ENCODE data around the gene FNBP1.

Gene FNBP1

GRCh38 chr9:129863059-129863690 is 179.8 kb downstream of the FNBP1 start:
- peak in 1 of 2 donors; percentile 50 for DNase-seq (ENCODE audit: low read depth in 1 of 2, low spot score in 1 of 2)

GRCh38 chr9:129861447-129861827 is 181.6 kb downstream of the FNBP1 start:
- DNase-seq (ENCODE audit: low read depth in 1 of 2, low spot score in 1 of 2) = no peak

- no peak for DNase-seq (ENCODE audit: low read depth in 1 of 2, low spot score in 1 of 2)
These were observed 182.1 kb downstream of the FNBP1 start for GRCh38 chr9:129860653-129861446.

GRCh38 chr9:129858167-129858962 is 184.6 kb downstream of the FNBP1 start:
- no peak for DNase-seq (ENCODE audit: low read depth in 1 of 2, low spot score in 1 of 2)

GRCh38 chr9:129857207-129857606 is 185.8 kb downstream of the FNBP1 start:
- no peak for DNase-seq (ENCODE audit: low read depth in 1 of 2, low spot score in 1 of 2)

- DNase-seq (ENCODE audit: low read depth in 1 of 2, low spot score in 1 of 2) = no peak
These were observed 188.3 kb downstream of the FNBP1 start for GRCh38 chr9:129854588-129855110.

GRCh38 chr9:129853614-129854013 is 189.4 kb downstream of the FNBP1 start:
- DNase-seq (ENCODE audit: low read depth in 1 of 2, low spot score in 1 of 2) = no peak

- DNase-seq (ENCODE audit: low read depth in 1 of 2, low spot score in 1 of 2) = no peak
These were observed 190.4 kb downstream of the FNBP1 start for GRCh38 chr9:129852579-129852978.

GRCh38 chr9:129851821-129852220 is 191.2 kb downstream of the FNBP1 start:
- no peak for DNase-seq (ENCODE audit: low read depth in 1 of 2, low spot score in 1 of 2)

- DNase-seq (ENCODE audit: low read depth in 1 of 2, low spot score in 1 of 2) = no peak
These were observed 192.0 kb downstream of the FNBP1 start for GRCh38 chr9:129850821-129851550.

- no peak for DNase-seq (ENCODE audit: low read depth in 1 of 2, low spot score in 1 of 2)
These were observed 193.1 kb downstream of the FNBP1 start for GRCh38 chr9:129849901-129850300.

GRCh38 chr9:129848712-129849441 is 194.1 kb downstream of the FNBP1 start:
- no peak for DNase-seq (ENCODE audit: low read depth in 1 of 2, low spot score in 1 of 2)

- DNase-seq (ENCODE audit: low read depth in 1 of 2, low spot score in 1 of 2) = no peak
These were observed 197.6 kb downstream of the FNBP1 start for GRCh38 chr9:129845373-129845772.

- DNase-seq (ENCODE audit: low read depth in 1 of 2, low spot score in 1 of 2) = no peak
These were observed 201.9 kb downstream of the FNBP1 start for GRCh38 chr9:129841071-129841470.

- DNase-seq (ENCODE audit: low read depth in 1 of 2, low spot score in 1 of 2) = no peak
These were observed 203.0 kb downstream of the FNBP1 start for GRCh38 chr9:129840034-129840433.

GRCh38 chr9:129839324-129840023 is 203.5 kb downstream of the FNBP1 start:
- DNase-seq (ENCODE audit: low read depth in 1 of 2, low spot score in 1 of 2) = no peak

- peak in 1 of 2 donors; percentile 37 for DNase-seq (ENCODE audit: low read depth in 1 of 2, low spot score in 1 of 2)
These were observed 204.2 kb downstream of the FNBP1 start for GRCh38 chr9:129838707-129839259.

Measured in activated CD4-positive, alpha-beta T cell treated with anti-CD3 and anti-CD28 coated beads, Interleukin-2, amount 50 U/mL, for 24 hours (primary cell).